GM12878 (cell line): Measurements from ENCODE around the gene SP4. TPM values are rescaled to one million over a fixed set of nuclear protein-coding genes. Genes with fewer than 3 reads are reported as not detected.

Source experiments
- ATAC-seq: fragments of 200-7000 bp; cut with Tn5 transposase; 3 replicates; pipeline ENCODE4 v1.9.1; 2020; ENCODE audit warnings: mild to moderate bottlenecking, moderate library complexity
- BruUV-seq: library from RNA; stranded (reverse); fragments of 400-500 nt; replicated peaks from 2 replicates; lab custom pipeline; 2021; lab: Mats Ljungman, UMichigan
- CTCF ChIA-PET: fragments of 300-600 bp; sonication (Branson Sonifier 250); formaldehyde crosslinking; extraction: SDS; loops from one replicate; lab custom pipeline; 2021; ENCODE audit warnings: inconsistent platforms; lab: Yijun Ruan, JAX
- POLR2A ChIA-PET: fragments of 350-600 bp; formaldehyde crosslinking; extraction: SDS; loops from one replicate; lab custom pipeline; 2021; ENCODE audit warnings: inconsistent platforms; lab: Charles Lee
- RAD21 ChIA-PET: fragments of 300-600 bp; sonication (Branson Sonifier 250); formaldehyde crosslinking; loops from one replicate; lab custom pipeline; 2023; ENCODE audit warnings: antibody characterized with exemption; ENCODE audit not compliant: unreplicated experiment; lab: Charles Lee
- SMC1A ChIA-PET: fragments of 300-600 bp; sonication (Branson Sonifier 250); formaldehyde crosslinking; loops from one replicate; lab custom pipeline; 2023; ENCODE audit not compliant: unreplicated experiment, uncharacterized antibody; lab: Charles Lee
- DNase-seq: peaks from one replicate; pipeline ENCODE4 v3.0.0-alpha.2; 2011; ENCODE audit warnings: low read depth, low spot score
- FAIRE-seq: peaks from 3 replicates; lab custom pipeline; 2011; peaks lifted over from hg19 to GRCh38; lab: Jason Lieb, UNC
- H2AFZ ChIP-seq: 2 replicates; pipeline ENCODE4 v1.6.0; 2011; ENCODE audit warnings: low read depth, low read length, control low read depth; ENCODE audit not compliant: control insufficient read depth
- H3K27ac ChIP-seq: 2 replicates; pipeline ENCODE4 v1.5.1; 2011; ENCODE audit warnings: control low read depth; ENCODE audit not compliant: control insufficient read depth, insufficient read depth
- H3K27me3 ChIP-seq, 2 experiments: replicated peaks in 1 of 2; 2 replicates each; pipeline versions ENCODE4 v1.6.0 to v1.6.1; 2011; ENCODE audit warnings: low read length in 1 of 2; ENCODE audit not compliant: control insufficient read depth in 2 of 2, insufficient read depth in 2 of 2
- H3K36me3 ChIP-seq, 2 experiments: 2 replicates each; pipeline ENCODE4 v1.5.1; 2011; ENCODE audit warnings: low read length in 1 of 2; ENCODE audit not compliant: control insufficient read depth in 2 of 2, insufficient read depth in 2 of 2
- H3K4me1 ChIP-seq: 2 replicates; pipeline ENCODE4 v1.6.1; 2011; ENCODE audit warnings: mild to moderate bottlenecking, low read length, moderate library complexity, mixed read lengths; ENCODE audit not compliant: control insufficient read depth, insufficient read depth
- H3K4me2 ChIP-seq: 2 replicates; pipeline ENCODE4 v1.6.0; 2011; ENCODE audit warnings: control low read depth; ENCODE audit not compliant: control insufficient read depth, insufficient read depth
- H3K4me3 ChIP-seq: fragments of 200-600 bp; sonication (generic); 2 replicates; pipeline ENCODE4 v1.5.1; 2016
- H3K79me2 ChIP-seq: 2 replicates; pipeline ENCODE4 v1.6.0; 2011; ENCODE audit warnings: low read length; ENCODE audit not compliant: control insufficient read depth, insufficient read depth
- H3K9ac ChIP-seq: 2 replicates; pipeline ENCODE4 v1.8.0; 2011; ENCODE audit warnings: low read length, control low read depth, mixed read lengths; ENCODE audit not compliant: control insufficient read depth, insufficient read depth
- H3K9me3 ChIP-seq: replicated peaks from 3 replicates; pipeline ENCODE4 v1.5.1; 2011; ENCODE audit warnings: mild to moderate bottlenecking, low read length; ENCODE audit not compliant: control insufficient read depth, insufficient read depth
- H4K20me1 ChIP-seq: 2 replicates; pipeline ENCODE4 v1.6.0; 2011; ENCODE audit not compliant: control insufficient read depth, insufficient read depth
- ATF7 ChIP-seq: fragments of 450-650 bp; IDR thresholded peaks from 2 replicates; pipeline ENCODE4 v1.6.1; 2016; ENCODE audit warnings: low read depth, mild to moderate bottlenecking
- BHLHE40 ChIP-seq, 2 experiments: fragments of 450-650 bp in 1 of 2; IDR thresholded peaks; 2 replicates each; pipeline ENCODE4 v1.6.1; 2011 to 2017; ENCODE audit warnings: low read depth in 2 of 2, borderline replicate concordance in 1 of 2, improper control_type of control experiment in 1 of 2, low read length in 1 of 2, mild to moderate bottlenecking in 1 of 2
- E4F1 ChIP-seq: fragments of 450-650 bp; IDR thresholded peaks from 2 replicates; pipeline ENCODE4 v1.6.1; 2018; ENCODE audit warnings: borderline replicate concordance, mild to moderate bottlenecking; ENCODE audit not compliant: partially characterized antibody
- EED ChIP-seq: sonication (generic); IDR thresholded peaks from 2 replicates; pipeline ENCODE4 v1.6.1; 2016; ENCODE audit warnings: antibody characterized with exemption, low read depth
- JUNB ChIP-seq: IDR thresholded peaks from 2 replicates; pipeline ENCODE4 v1.6.1; 2016; ENCODE audit warnings: antibody characterized with exemption, mild to moderate bottlenecking
- MXI1 ChIP-seq: fragments of 150-350 bp; IDR thresholded peaks from 2 replicates; pipeline ENCODE4 v1.6.1; 2011; ENCODE audit warnings: low read depth, mild to moderate bottlenecking, inconsistent platforms, low read length, improper control_type of control experiment
- PAX5 ChIP-seq: IDR thresholded peaks from 2 replicates; pipeline ENCODE4 v1.6.1; 2011; ENCODE audit warnings: low read depth, low read length, borderline replicate concordance
- PBX3 ChIP-seq: IDR thresholded peaks from 2 replicates; pipeline ENCODE4 v1.6.1; 2011; ENCODE audit warnings: mild to moderate bottlenecking, low read depth, low read length, moderate library complexity; ENCODE audit not compliant: insufficient replicate concordance
- RFX5 ChIP-seq: IDR thresholded peaks from 2 replicates; pipeline ENCODE4 v1.6.1; 2011; ENCODE audit warnings: low read depth, low read length, improper control_type of control experiment
- SMARCA5 ChIP-seq: fragments of 450-650 bp; IDR thresholded peaks from 2 replicates; pipeline ENCODE4 v1.6.1; 2017; ENCODE audit warnings: mild to moderate bottlenecking
- ZBTB33 ChIP-seq: fragments of 450-650 bp; IDR thresholded peaks from 2 replicates; pipeline ENCODE4 v1.6.1; 2017; ENCODE audit warnings: mild to moderate bottlenecking
- ZSCAN29 ChIP-seq: fragments of 450-650 bp; IDR thresholded peaks from 2 replicates; pipeline ENCODE4 v1.6.1; 2017; ENCODE audit warnings: mild to moderate bottlenecking, moderate library complexity
- WGBS: methylation state at CpG from one replicate; pipeline ENCODE4 v1.1.6; 2016; ENCODE audit warnings: low lambda C conversion rate; ENCODE audit not compliant: insufficient replicate concordance, insufficient coverage; ENCODE audit errors: missing lambda C conversion rate; 5-methylcytosine and 5-hydroxymethylcytosine counted together
- in situ Hi-C: fragments of 300-500 bp; cut with MboI; formaldehyde crosslinking; loops from 9 replicates; pipeline ENCODE4 v1.14.3; 2018; ENCODE audit warnings: mixed read lengths
- intact Hi-C: fragments of 100-400 bp; cut with micrococcal nuclease; formaldehyde crosslinking; loops from one replicate; pipeline ENCODE4 v1.14.2; 2022; ENCODE audit not compliant: unreplicated experiment
- polyA plus RNA-seq, 11 experiments: library from polyadenylated mRNA; depleted of rRNA in 4 of 11; unstranded in 6 of 11; stranded (reverse) in 5 of 11; fragments of >200 nt; fragmentation: Nextera tagmentation in 4 of 11; fragmentation: Illumina TruSeq in 1 of 11; extraction: Ambion mirVana in 4 of 11; extraction: Trizol in 1 of 11; gene quantifications; 1 replicate in 1 of 11; 2 replicates in 10 of 11; pipeline versions ENCODE4 v1.2.1 to v1.2.3, GENCODE V29; 2011 to 2016; ENCODE audit warnings: inconsistent platforms in 2 of 11, missing spikeins in 2 of 11, low read depth in 1 of 11
- total RNA-seq, 4 experiments: library from RNA; depleted of rRNA in 3 of 4; stranded (reverse); fragments of >200 nt in 3 of 4; fragmentation: Illumina TruSeq in 1 of 4; extraction: Trizol in 1 of 4; gene quantifications; 2 replicates each; pipeline versions ENCODE4 v1.2.1 to v1.2.3, GENCODE V29; 2013 to 2021
- TF ChIP-seq, protein P1 (sequence below): IDR thresholded peaks from 2 replicates; pipeline ENCODE4 v1.6.1; 2012; ENCODE audit warnings: mild to moderate bottlenecking, low read depth, low read length

The SP4 gene
- total and polyA plus RNA-seq, 10 of the 15 experiments (the other 5 are each of a cell fraction or from before 2014, with no cell fraction given) = 6.2 to 32.4 (median 16.1) TPM

- TF ChIP-seq, protein P1, sequence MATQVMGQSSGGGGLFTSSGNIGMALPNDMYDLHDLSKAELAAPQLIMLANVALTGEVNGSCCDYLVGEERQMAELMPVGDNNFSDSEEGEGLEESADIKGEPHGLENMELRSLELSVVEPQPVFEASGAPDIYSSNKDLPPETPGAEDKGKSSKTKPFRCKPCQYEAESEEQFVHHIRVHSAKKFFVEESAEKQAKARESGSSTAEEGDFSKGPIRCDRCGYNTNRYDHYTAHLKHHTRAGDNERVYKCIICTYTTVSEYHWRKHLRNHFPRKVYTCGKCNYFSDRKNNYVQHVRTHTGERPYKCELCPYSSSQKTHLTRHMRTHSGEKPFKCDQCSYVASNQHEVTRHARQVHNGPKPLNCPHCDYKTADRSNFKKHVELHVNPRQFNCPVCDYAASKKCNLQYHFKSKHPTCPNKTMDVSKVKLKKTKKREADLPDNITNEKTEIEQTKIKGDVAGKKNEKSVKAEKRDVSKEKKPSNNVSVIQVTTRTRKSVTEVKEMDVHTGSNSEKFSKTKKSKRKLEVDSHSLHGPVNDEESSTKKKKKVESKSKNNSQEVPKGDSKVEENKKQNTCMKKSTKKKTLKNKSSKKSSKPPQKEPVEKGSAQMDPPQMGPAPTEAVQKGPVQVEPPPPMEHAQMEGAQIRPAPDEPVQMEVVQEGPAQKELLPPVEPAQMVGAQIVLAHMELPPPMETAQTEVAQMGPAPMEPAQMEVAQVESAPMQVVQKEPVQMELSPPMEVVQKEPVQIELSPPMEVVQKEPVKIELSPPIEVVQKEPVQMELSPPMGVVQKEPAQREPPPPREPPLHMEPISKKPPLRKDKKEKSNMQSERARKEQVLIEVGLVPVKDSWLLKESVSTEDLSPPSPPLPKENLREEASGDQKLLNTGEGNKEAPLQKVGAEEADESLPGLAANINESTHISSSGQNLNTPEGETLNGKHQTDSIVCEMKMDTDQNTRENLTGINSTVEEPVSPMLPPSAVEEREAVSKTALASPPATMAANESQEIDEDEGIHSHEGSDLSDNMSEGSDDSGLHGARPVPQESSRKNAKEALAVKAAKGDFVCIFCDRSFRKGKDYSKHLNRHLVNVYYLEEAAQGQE = no peak
These were observed 5.1 kb upstream of the SP4 start (continued) for GRCh38 chr7:21422751-21423150.

GRCh38 chr7:21425290-21425689 lies 2.6 kb upstream of the SP4 start:
- in situ Hi-C loops = no loop called here
- FAIRE-seq (no peak), ATAC-seq (no peak), DNase-seq (no peak)
- H4K20me1 ChIP-seq = no peaks in the 10 kb centered on the region
- no peak overlapping the region for H2AFZ ChIP-seq
- intact Hi-C loops = loop anchor here (5.0 kb wide), 1 partner anchor 123 kb away; no protein-coding TSS in a partner anchor
- no peak overlapping the region for H3K9ac ChIP-seq
- peaks cover 11% of the 10 kb centered on the region for H3K4me1 ChIP-seq
- H3K36me3 ChIP-seq = peaks cover 0 to 4% of the 10 kb centered on the region in 2 experiments; a peak in 1 of 4 replicates
- no TSS peak for BruUV-seq
- no peak overlapping the region for H3K4me3 ChIP-seq
- H3K27ac ChIP-seq = no peak overlapping the region
- ChIA-PET CTCF (no interaction called here), SMC1A (interaction anchor here (2.0 kb wide), 1 partner anchor 41 kb away, joined by 8 read pairs; no protein-coding TSS in a partner anchor), RAD21 (no interaction called here), POLR2A (interaction anchor here (3.0 to 4.0 kb wide), 2 partner anchors 11 to 63 kb away, joined by 10 to 53 read pairs; no protein-coding TSS in a partner anchor)
- no peak overlapping the region for H3K4me2 ChIP-seq
- TF ChIP-seq JUNB (no peak), PAX5 (no peak), EED (no peak), ATF7 (no peak), MXI1 (no peak), BHLHE40 (IDR thresholded peaks at IDR 0.05; ENCODE audit: borderline replicate concordance in 1 of 2, low read depth in 2 of 2, low read length in 1 of 2) (no peak), PBX3 (no peak), SMARCA5 (no peak), ZSCAN29 (no peak), ZBTB33 (no peak), RFX5 (no peak), E4F1 (no peak)
- peaks cover 7% of the 10 kb centered on the region for H3K79me2 ChIP-seq
- no peaks in the 10 kb centered on the region for H3K9me3 ChIP-seq
- no peaks in the 10 kb centered on the region for H3K27me3 ChIP-seq
- WGBS = 92% methylated on average over 10 of the region's 10 CpGs
